Measurements from ENCODE around the gene SLCO1B1. TPM values are rescaled to one million over a fixed set of nuclear protein-coding genes. Genes with fewer than 3 reads are reported as not detected.

Gene SLCO1B1
- total RNA-seq, 2 donors from 2014 or later = not detected

- Histone ChIP-seq H3K4me1 (ENCODE audit: control insufficient read depth in 1 of 2, low read depth in 2 of 2) (no peaks in the 10 kb centered on the region), H3K27ac (no peak overlapping the region), H3K4me3 (no peak overlapping the region), H3K27me3 (replicated peaks; ENCODE audit: insufficient read depth) (no peaks in the 10 kb centered on the region), H3K9me3 (peaks cover 6% of the 10 kb centered on the region), H3K36me3 (no peaks in the 10 kb centered on the region)
- no peak for ATAC-seq (ENCODE audit: insufficient number of reproducible peaks, low FRiP score, low read depth)
- no peak for DNase-seq (ENCODE audit: low spot score)
- TF ChIP-seq CTCF (IDR thresholded peaks at IDR 0.05) = no peak
Measured at GRCh38 chr12:21151184-21151583, 20.2 kb downstream of the SLCO1B1 start.

GRCh38 chr12:21155522-21156351, 24.7 kb downstream of the SLCO1B1 start:
- Histone ChIP-seq H3K36me3 (no peaks in the 10 kb centered on the region), H3K4me3 (no peak overlapping the region), H3K4me1 (ENCODE audit: control insufficient read depth in 1 of 2, low read depth in 2 of 2) (no peaks in the 10 kb centered on the region), H3K27ac (no peak overlapping the region), H3K27me3 (replicated peaks; ENCODE audit: insufficient read depth) (no peaks in the 10 kb centered on the region), H3K9me3 (no peaks in the 10 kb centered on the region)
- TF ChIP-seq CTCF (IDR thresholded peaks at IDR 0.05) = no peak
- DNase-seq (ENCODE audit: low spot score) (no peak), ATAC-seq (ENCODE audit: insufficient number of reproducible peaks, low FRiP score, low read depth) (no peak)

- Histone ChIP-seq H3K27me3 (replicated peaks; ENCODE audit: insufficient read depth) (no peaks in the 10 kb centered on the region), H3K4me1 (ENCODE audit: control insufficient read depth in 1 of 2, low read depth in 2 of 2) (no peaks in the 10 kb centered on the region), H3K36me3 (no peaks in the 10 kb centered on the region), H3K9me3 (no peaks in the 10 kb centered on the region), H3K27ac (no peak overlapping the region), H3K4me3 (no peak overlapping the region)
- TF ChIP-seq CTCF (IDR thresholded peaks at IDR 0.05) = no peak
- DNase-seq (ENCODE audit: low spot score) (no peak), ATAC-seq (ENCODE audit: insufficient number of reproducible peaks, low FRiP score, low read depth) (no peak)
Measured at GRCh38 chr12:21165048-21165447, 34.1 kb downstream of the SLCO1B1 start.

GRCh38 chr12:21169878-21170472, 39.0 kb downstream of the SLCO1B1 start:
- Histone ChIP-seq H3K9me3 (no peaks in the 10 kb centered on the region), H3K27ac (no peak overlapping the region), H3K27me3 (replicated peaks; ENCODE audit: insufficient read depth) (no peaks in the 10 kb centered on the region), H3K4me3 (no peak overlapping the region), H3K4me1 (ENCODE audit: control insufficient read depth in 1 of 2, low read depth in 2 of 2) (no peaks in the 10 kb centered on the region), H3K36me3 (no peaks in the 10 kb centered on the region)
- DNase-seq (ENCODE audit: low spot score) = no peak
- peak; percentile 45 for TF ChIP-seq CTCF (IDR thresholded peaks at IDR 0.05)
- ATAC-seq (ENCODE audit: insufficient number of reproducible peaks, low FRiP score, low read depth) = no peak

- H3K36me3 ChIP-seq = no peaks in the 10 kb centered on the region
- no peak overlapping the region for H3K27ac ChIP-seq
- H3K9me3 ChIP-seq = no peaks in the 10 kb centered on the region
- DNase-seq (ENCODE audit: low spot score) = no peak
- no peaks in the 10 kb centered on the region for H3K4me1 ChIP-seq (ENCODE audit: control insufficient read depth in 1 of 2, low read depth in 2 of 2)
- TF ChIP-seq CTCF (IDR thresholded peaks at IDR 0.05) = no peak
- H3K4me3 ChIP-seq = no peak overlapping the region
- ATAC-seq (ENCODE audit: insufficient number of reproducible peaks, low FRiP score, low read depth) = no peak
- no peaks in the 10 kb centered on the region for H3K27me3 ChIP-seq (replicated peaks; ENCODE audit: insufficient read depth)
Measured at GRCh38 chr12:21172079-21172478, 41.1 kb downstream of the SLCO1B1 start.
